GM18907 (cell line): ENCODE results near the gene TRIM17.
A peak's percentile ranks its signal among the peaks of the same experiment; 100 is the strongest.

ENCODE experiments used
- ATAC-seq: cut with Tn5 transposase; IDR thresholded peaks from one replicate; pipeline ENCODE4 v1.9.1; 2021; ENCODE audit warnings: mild to moderate bottlenecking, moderate library complexity; ENCODE audit not compliant: unreplicated experiment

TRIM17 gene, protein sequence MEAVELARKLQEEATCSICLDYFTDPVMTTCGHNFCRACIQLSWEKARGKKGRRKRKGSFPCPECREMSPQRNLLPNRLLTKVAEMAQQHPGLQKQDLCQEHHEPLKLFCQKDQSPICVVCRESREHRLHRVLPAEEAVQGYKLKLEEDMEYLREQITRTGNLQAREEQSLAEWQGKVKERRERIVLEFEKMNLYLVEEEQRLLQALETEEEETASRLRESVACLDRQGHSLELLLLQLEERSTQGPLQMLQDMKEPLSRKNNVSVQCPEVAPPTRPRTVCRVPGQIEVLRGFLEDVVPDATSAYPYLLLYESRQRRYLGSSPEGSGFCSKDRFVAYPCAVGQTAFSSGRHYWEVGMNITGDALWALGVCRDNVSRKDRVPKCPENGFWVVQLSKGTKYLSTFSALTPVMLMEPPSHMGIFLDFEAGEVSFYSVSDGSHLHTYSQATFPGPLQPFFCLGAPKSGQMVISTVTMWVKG

GRCh38 chr1:228416217-228416933, at the start of gene TRIM17:
Gene TRIM17, minus strand, starts transcription at chr1:228416861. Its CDS starts 1,789 bp downstream, at chr1:228415072.
- peak; percentile 47 for ATAC-seq

DNA sequence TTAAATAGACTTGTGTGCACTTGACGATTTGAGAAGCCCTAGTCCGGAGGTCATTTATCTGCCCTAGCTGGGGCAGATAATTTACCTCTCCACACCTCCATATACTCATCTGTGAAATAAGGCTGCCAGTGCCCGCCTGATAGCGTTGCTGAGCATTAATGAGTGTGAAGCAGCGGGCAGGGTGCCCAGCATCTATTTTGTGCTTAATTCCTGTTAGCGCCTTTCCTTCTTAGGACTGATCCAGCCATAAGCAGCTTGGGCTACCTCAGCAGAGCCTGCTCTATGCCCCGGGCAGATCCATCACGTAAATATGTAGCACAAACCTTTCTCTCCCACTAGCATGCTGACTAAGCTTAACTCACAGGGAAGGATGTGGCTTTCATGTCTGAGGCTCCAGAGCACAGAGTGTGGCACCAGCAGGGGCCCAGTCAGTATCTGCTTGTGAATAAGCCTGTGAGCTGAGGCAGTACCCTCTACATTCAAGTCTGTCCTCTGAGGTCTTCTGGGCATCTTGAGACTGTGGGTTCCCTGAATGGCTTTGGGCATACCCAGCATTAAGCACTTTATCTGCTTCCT, 49.0 kb upstream of the TRIM17 start:
- no peak for ATAC-seq

GRCh38 chr1:228465141-228465540, 48.5 kb upstream of the TRIM17 start:
- no peak for ATAC-seq

GRCh38 chr1:228464487-228464983, 47.9 kb upstream of the TRIM17 start:
- ATAC-seq: peak; percentile 82

- ATAC-seq: peak; percentile 45
Observed at GRCh38 chr1:228463559-228464455, 47.1 kb upstream of the TRIM17 start.

DNA sequence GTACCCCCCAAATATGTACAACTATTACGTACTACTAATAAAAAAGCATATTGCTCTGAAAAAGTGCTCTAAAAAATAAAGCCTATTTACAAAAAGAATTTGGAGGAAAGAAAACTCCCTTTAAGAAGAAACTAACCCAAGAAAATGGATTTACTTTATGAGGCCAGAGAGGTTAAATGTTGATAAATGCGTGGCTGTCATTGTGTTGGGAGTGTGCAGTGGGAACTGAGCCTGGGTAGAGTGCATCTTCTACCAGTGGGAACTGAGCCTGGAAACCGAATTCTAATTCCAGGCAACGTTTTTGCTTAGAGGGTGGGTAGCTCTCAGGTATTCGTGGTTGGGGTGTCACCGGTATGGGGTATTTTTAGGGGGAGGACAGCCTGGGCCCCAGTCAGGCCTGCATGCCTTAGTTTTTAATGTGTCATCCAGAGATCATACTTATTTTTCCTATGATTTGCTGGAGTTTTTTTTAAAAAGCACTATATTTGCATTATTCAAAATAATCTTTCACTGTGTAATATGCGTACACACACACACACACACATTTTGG, 46.4 kb upstream of the TRIM17 start:
- ATAC-seq: no peak

GRCh38 chr1:228462560-228462959, 45.9 kb upstream of the TRIM17 start:
- ATAC-seq: no peak

- ATAC-seq: no peak
Observed at GRCh38 chr1:228460821-228461220, 44.2 kb upstream of the TRIM17 start.

GRCh38 chr1:228459091-228459993, 42.7 kb upstream of the TRIM17 start:
- ATAC-seq: peak; percentile 31

DNA sequence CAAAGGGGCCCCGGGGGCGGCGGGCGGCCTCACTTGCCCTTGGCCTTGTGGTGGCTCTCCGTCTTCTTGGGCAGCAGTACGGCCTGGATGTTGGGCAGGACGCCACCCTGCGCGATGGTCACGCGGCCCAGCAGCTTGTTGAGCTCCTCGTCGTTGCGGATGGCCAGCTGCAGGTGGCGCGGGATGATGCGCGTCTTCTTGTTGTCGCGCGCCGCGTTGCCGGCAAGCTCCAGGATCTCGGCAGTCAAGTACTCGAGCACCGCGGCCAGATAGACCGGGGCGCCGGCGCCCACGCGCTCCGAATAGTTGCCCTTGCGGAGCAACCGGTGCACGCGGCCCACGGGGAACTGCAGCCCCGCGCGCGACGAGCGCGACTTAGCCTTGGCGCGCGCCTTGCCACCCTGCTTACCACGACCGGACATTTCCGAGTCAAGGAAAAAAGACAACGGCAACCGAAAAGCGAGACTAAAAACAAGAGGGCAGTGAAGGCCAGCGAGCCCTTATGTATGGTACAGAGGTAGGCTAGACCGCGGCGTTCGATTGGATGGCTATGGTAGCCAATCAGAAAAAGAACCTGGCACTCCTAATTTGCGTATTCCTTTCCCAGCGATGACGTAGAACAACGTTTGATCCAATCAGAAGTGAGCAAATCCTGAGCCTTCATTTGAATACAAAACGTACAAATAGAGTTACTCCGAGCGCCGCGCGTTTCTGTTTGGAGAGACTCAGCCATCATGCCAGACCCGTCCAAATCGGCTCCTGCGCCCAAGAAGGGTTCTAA, 40.9 kb upstream of the TRIM17 start:
- peak; percentile 90 for ATAC-seq

DNA sequence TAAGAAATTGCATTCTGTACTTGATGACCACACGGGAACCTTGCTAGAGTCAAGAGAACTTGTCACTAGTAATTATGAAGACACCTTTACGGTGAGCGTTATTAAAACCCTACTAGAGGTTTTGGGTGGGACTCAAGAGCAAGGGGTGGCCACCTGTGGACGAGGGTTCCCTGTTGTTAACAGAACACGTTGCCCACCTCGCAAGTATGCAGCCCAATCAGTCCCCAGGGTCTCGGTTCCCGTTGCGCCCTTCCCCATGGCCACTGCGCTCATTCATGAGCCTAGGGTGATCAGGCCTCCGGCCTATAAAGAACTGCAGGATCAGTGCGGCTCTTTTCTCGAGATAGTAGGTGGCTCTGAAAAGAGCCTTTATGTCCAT, 40.3 kb upstream of the TRIM17 start:
- peak; percentile 12 for ATAC-seq

DNA sequence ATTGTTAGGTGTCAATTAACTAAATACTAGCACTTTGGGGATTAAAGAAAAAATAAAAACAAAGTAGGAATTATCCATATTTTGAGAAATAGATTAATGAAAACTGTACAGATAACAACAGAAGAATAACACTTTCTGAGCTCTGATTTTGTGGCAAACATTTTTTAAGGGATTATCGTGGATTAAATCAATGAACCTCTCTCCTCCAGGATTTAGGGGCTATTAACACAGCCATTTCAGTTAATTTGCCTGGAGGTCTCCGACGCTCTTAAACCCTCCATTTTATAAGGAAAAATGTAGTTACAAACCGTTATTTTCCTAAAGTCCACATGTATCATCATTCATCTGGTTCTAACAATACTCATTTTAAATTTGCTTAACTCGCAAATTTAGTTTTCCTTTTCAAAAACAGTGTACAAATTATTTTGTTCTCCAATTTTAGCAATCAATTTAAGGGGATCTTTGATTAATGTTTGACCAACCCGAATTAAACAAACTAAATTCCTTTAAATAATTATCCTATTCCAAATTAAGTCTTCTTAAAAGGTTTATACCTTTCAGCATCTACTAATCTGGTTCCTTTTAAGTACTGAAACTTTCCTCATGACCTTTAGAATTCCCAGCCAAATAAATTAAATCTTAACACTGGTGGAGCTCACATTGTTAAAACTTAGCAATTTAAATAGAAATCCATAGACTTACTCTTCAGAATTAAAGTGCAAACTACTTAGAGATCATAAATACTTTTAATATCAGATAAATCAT, 39.8 kb upstream of the TRIM17 start:
- no peak for ATAC-seq

DNA sequence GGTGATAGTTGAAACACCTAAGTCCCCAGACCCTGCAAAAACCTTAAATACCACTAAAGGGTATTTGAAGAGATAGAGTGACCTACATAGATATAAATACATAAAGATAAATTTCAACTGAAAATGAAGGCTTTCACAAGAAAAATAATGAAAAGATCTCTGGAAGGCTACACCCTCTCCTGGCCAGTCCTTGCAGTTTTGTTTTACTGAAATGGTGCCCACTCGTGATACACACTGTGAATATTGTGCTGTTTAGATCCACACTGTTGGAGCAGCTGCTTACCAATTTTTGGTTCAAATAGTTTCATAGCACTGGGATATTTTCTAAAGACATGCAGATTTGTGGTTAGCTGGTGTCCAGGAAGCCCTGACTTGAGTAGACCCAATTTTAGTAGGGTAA, 39.1 kb upstream of the TRIM17 start:
- no peak for ATAC-seq

DNA sequence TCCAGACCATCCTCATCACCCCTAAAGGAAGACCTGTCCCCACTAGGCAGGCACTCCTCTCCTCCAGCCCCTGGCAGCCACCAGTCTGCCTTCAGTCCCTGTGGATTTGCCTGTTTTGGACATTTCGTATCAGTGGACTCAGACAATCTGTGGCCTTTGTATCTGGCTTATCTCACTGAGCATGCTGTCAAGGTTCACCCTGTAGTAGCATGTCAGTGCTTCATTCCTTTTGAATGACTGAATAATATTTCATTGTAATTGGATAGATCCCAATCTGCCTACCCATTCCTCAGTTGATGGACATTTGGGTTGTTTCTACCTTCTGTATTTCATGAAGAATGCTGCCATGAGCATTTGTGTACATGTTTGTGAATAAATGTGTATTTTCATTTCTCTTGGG, 37.6 kb upstream of the TRIM17 start:
- ATAC-seq: no peak

- ATAC-seq: no peak
Observed at GRCh38 chr1:228453614-228454013, 37.0 kb upstream of the TRIM17 start.

DNA sequence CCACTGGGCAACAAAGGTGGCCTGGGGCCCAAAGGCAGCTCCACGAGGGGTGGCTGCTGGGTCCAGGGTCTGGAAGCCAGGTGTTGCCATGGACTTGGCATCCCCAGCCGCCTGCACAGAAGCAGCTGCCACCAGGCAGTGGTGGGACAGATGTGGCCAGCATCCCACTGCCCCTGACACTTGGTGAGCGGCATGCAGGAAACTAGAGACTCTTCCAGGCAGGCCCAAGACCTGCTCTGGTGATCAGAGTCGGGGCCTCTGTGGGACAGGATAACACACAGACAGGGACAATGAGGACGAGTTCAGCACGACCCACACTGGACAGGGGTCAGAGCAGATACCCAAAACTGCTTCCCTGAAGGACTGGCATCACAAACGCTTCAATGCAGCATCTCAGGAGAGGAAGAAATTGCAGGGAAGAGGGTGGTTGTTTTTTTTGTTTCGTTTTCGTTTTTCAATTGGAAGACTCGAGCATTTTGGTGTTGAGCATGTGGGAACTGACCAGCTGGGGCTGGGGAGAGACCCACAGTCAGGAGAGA, 36.4 kb upstream of the TRIM17 start:
- no peak for ATAC-seq

DNA sequence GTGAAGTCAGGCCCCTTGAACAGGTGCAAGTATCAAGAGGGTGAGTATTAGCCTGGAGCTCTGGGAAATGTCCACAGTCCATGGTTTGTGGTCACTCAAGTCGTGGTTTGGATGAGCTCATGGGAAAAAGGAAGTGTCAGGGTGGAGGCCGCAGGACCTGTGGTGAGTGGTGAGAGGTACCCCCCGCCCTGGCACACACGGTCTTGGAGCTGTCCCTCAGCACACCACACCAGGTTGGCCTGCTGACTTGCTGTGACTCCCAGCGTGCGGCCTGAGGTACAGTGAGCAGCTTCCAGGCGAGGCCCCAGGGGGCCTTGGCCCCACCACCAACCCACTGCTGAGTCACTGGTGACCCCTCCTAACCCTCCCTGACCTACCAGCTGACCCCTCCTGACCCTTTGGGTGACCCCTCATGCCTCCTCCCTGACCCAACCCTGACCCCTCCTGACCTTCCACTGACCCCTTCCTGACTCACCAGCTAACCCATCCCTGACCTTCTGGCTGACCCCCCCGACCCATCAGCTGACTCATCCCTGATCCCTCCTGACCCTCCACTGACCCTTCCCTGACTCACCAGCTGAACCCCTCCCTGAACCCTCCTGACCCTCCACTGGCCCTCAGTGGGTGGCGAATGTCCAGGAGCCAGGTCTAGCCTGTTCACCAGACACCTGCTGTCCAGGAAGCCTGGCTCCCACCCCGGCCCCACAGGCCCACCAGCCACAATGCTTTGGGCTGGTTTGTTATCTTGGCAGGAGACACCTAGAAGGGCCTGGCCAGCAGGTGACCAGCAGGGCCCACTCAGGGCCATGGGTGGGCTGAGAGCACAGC, 35.7 kb upstream of the TRIM17 start:
- no peak for ATAC-seq
